Testis (tissue), 2 donors: ENCODE data around the gene GPR27.

Source experiments
- POLR2A ChIP-seq: fragments of 450-650 bp; IDR thresholded peaks from one replicate; pipeline ENCODE4 v1.6.1; 2017; ENCODE audit warnings: antibody characterized with exemption, mild to moderate bottlenecking, moderate library complexity
- TF ChIP-seq, protein P1 (sequence below), 3 experiments: fragments of 450-650 bp in 2 of 3; fragments of 200-600 bp in 1 of 3; sonication (generic) in 1 of 3; IDR thresholded peaks; one replicate each; pipeline ENCODE4 v1.5.1; 2016 to 2019; ENCODE audit warnings: antibody characterized with exemption in 3 of 3, mild to moderate bottlenecking in 2 of 3, moderate library complexity in 1 of 3

DNA sequence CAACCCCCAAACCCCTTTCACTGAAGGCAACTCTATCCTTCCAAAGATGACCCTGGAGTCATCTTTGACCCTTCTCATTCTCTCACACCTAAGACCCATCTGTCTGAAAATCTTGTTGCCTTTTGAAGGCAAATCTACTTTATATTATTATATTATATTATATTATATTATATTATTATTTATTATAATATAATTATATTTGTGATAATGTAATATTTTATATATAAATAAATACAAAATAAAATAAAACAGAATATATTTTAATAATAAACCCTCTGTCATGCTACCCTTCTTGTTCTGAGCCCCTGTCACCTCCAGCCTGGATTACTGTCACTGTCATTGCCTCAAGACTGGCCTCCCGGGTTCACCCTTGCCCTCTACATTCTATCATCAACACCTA, 36.3 kb downstream of the GPR27 start:
- TF ChIP-seq, protein P1, sequence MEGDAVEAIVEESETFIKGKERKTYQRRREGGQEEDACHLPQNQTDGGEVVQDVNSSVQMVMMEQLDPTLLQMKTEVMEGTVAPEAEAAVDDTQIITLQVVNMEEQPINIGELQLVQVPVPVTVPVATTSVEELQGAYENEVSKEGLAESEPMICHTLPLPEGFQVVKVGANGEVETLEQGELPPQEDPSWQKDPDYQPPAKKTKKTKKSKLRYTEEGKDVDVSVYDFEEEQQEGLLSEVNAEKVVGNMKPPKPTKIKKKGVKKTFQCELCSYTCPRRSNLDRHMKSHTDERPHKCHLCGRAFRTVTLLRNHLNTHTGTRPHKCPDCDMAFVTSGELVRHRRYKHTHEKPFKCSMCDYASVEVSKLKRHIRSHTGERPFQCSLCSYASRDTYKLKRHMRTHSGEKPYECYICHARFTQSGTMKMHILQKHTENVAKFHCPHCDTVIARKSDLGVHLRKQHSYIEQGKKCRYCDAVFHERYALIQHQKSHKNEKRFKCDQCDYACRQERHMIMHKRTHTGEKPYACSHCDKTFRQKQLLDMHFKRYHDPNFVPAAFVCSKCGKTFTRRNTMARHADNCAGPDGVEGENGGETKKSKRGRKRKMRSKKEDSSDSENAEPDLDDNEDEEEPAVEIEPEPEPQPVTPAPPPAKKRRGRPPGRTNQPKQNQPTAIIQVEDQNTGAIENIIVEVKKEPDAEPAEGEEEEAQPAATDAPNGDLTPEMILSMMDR (IDR thresholded peaks at IDR 0.05), result no peak
- TF ChIP-seq POLR2A, result no peak
